ENCODE data around the gene CDH23. TPM values are rescaled to one million over a fixed set of nuclear protein-coding genes. Genes with fewer than 3 reads are reported as not detected.

Gene CDH23
- total and polyA plus RNA-seq, 4 experiments from 2014 or later = 1.8 to 5.4 (median 3.6) TPM

DNA sequence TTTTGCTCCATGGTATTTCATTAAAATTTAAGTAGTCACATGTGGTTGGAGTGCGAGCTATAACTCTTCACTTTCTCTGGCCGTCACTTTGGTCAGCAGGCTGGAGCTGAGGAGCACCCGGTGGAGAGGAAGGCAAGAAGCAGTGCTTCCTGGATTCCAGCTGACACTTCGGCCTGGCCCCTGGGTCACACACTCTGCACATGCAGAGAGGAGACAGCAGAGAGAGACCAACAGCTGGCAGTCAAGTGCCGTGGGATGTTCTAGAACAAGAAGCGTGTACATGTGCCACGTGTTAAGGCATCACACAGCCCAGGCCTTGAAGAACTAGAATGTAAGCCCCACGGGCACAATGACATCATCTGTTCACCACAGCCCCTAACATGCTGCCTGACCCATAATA, 424.2 kb downstream of the CDH23 start:
- Histone ChIP-seq H3K4me3 (ENCODE audit: low read length in 2 of 2) (no peak overlapping the region), H3K36me3 (ENCODE audit: insufficient read depth, low read length) (peaks cover 72% of the 10 kb centered on the region), H3K27ac (ENCODE audit: low read depth, low read length) (no peak overlapping the region), H3K27me3 (ENCODE audit: insufficient read depth, low read length) (no peaks in the 10 kb centered on the region), H3K4me1 (ENCODE audit: insufficient read depth, low read length) (no peaks in the 10 kb centered on the region), H3K9me3 (ENCODE audit: control insufficient read depth in 1 of 2, low read length in 2 of 2) (no peaks in the 10 kb centered on the region)
- no peak for DNase-seq
- ChIA-PET CTCF (ENCODE audit: partially characterized antibody) (no interaction called here), POLR2A (ENCODE audit: partially characterized antibody) (no interaction called here)
- Mint-ChIP-seq H3K4me1 (peaks cover 0 to 4% (median 0%) of the 10 kb centered on the region in 4 donors), H3K4me3 (no peak overlapping the region), H3K9me3 (peaks cover 0 to 2% (median 0%) of the 10 kb centered on the region in 8 donors), H3K27ac (peak overlapping the region in 1 of 7 donors; percentile 13), H3K27me3 (no peaks in the 10 kb centered on the region), H3K36me3 (peaks cover 59 to 93% of the 10 kb centered on the region in 2 donors)
- intact Hi-C loops (cut with micrococcal nuclease) = no loop called here

DNA sequence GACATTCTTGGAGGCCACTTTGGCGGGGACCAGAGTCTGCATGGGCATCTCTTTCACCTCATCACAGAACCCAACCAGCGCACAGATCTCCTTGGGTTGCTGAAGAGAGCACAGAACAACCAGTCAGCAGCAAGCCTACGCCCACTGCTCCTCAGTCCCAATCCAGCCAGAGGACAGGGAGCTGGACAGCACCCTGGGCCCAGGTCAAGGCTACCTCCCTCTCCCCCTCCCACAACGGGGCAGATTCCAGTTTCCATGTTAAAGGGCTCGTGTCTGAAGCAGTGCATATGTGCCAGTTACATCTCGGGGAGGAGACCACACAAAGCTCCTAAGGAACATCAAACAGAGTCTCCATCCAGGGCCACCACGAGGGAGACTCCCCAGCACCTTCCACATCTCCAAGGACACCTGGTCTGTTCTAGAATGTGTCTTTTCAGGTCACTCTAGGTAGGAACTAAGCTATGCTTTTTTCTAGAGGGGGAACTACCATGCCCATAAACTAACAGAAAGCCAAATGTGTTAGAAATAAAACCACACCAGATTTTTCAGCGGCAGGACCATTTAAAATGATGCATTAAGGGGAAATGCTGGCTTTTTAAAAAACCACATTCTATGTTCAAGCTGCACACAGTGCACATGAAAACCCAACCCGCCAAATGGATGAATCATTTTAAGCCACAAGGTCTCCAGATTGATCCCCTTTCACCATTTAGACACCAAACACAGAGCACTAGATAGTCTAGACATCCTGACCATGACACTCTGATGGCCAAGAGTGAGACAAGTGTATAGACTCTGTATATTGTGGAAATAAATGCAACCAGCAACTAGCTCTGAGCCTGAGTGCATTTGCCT, 425.4 kb downstream of the CDH23 start:
- Histone ChIP-seq H3K9me3 (ENCODE audit: control insufficient read depth in 1 of 2, low read length in 2 of 2) (no peaks in the 10 kb centered on the region), H3K27ac (ENCODE audit: low read depth, low read length) (no peak overlapping the region), H3K27me3 (ENCODE audit: insufficient read depth, low read length) (no peaks in the 10 kb centered on the region), H3K36me3 (ENCODE audit: insufficient read depth, low read length) (peaks cover 78% of the 10 kb centered on the region), H3K4me1 (ENCODE audit: insufficient read depth, low read length) (no peaks in the 10 kb centered on the region), H3K4me3 (ENCODE audit: low read length in 2 of 2) (no peak overlapping the region)
- peak overlapping the region in 5 of 7 donors; percentile 10 to 72 (median 41) for H3K27ac Mint-ChIP-seq
- peaks cover 57 to 91% of the 10 kb centered on the region in 2 donors for H3K36me3 Mint-ChIP-seq
- H3K9me3 Mint-ChIP-seq = no peaks in the 10 kb centered on the region
- no peak overlapping the region for H3K4me3 Mint-ChIP-seq
- ChIA-PET CTCF (ENCODE audit: partially characterized antibody) (interaction anchor here (1.3 kb wide), 1 partner anchor 10 kb away, joined by 4 read pairs; no protein-coding TSS in a partner anchor), POLR2A (ENCODE audit: partially characterized antibody) (no interaction called here)
- DNase-seq = no peak
- H3K27me3 Mint-ChIP-seq = no peaks in the 10 kb centered on the region
- intact Hi-C loops (cut with micrococcal nuclease) = no loop called here
- peaks cover 0 to 4% (median 0%) of the 10 kb centered on the region in 4 donors for H3K4me1 Mint-ChIP-seq

DNA sequence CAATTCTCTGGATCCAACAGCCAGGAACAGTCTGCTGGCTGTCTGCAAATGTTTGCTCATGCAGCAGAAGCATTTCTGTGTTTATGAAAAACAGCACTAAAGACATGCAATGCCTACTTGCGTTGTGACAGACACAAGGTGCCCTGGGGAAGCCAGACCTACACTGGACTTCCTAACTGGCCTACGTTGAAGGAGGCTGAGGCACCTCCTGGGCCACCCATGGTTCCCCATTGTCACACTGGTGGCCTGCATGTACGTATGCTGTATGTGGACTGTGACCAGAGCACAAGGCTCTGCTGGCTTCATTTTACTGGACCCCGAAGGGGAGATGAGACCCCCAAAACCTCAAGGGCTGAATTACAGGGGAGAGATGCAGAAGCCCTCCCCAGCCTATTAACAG, 426.6 kb downstream of the CDH23 start:
- H3K9me3 Mint-ChIP-seq = no peaks in the 10 kb centered on the region
- H3K36me3 Mint-ChIP-seq = peaks cover 52 to 89% of the 10 kb centered on the region in 2 donors
- ChIA-PET CTCF (ENCODE audit: partially characterized antibody) (interaction anchor here (1.3 kb wide), 1 partner anchor 73 kb away, joined by 3 read pairs; no protein-coding TSS in a partner anchor), POLR2A (ENCODE audit: partially characterized antibody) (no interaction called here)
- Histone ChIP-seq H3K4me1 (ENCODE audit: insufficient read depth, low read length) (no peaks in the 10 kb centered on the region), H3K27me3 (ENCODE audit: insufficient read depth, low read length) (no peaks in the 10 kb centered on the region), H3K27ac (ENCODE audit: low read depth, low read length) (no peak overlapping the region), H3K4me3 (ENCODE audit: low read length in 2 of 2) (no peak overlapping the region), H3K9me3 (ENCODE audit: control insufficient read depth in 1 of 2, low read length in 2 of 2) (no peaks in the 10 kb centered on the region), H3K36me3 (ENCODE audit: insufficient read depth, low read length) (peaks cover 85% of the 10 kb centered on the region)
- no peak overlapping the region for H3K4me3 Mint-ChIP-seq
- no peaks in the 10 kb centered on the region for H3K27me3 Mint-ChIP-seq
- H3K27ac Mint-ChIP-seq = peak overlapping the region in 2 of 7 donors; percentile 17 to 46
- peaks cover 0 to 4% (median 0%) of the 10 kb centered on the region in 4 donors for H3K4me1 Mint-ChIP-seq
- no peak for DNase-seq
- intact Hi-C loops (cut with micrococcal nuclease) = no loop called here

DNA sequence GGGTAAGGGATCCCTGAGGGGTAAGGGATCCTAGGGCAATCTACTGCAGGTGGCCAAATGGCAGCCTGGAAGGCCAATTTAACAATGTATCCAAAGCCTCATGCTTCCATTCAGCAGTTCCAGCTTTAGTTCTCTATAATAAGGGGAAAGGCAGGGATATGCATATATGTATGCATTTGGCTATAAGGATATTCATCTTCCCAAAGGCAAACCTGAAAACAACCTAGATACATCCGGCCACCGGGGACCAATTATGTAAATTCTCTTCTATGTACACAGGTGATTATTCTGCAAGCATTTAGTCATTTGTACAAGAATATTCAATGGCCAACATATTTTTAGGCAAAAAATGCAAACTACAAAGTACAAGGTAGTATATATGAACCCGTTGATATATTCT, 427.6 kb downstream of the CDH23 start:
- Histone ChIP-seq H3K27me3 (ENCODE audit: insufficient read depth, low read length) (no peaks in the 10 kb centered on the region), H3K4me1 (ENCODE audit: insufficient read depth, low read length) (no peaks in the 10 kb centered on the region), H3K27ac (ENCODE audit: low read depth, low read length) (no peak overlapping the region), H3K36me3 (ENCODE audit: insufficient read depth, low read length) (peaks cover 85% of the 10 kb centered on the region), H3K4me3 (ENCODE audit: low read length in 2 of 2) (no peak overlapping the region), H3K9me3 (ENCODE audit: control insufficient read depth in 1 of 2, low read length in 2 of 2) (no peaks in the 10 kb centered on the region)
- Mint-ChIP-seq H3K27ac (no peak overlapping the region), H3K36me3 (peaks cover 47 to 89% of the 10 kb centered on the region in 2 donors), H3K9me3 (no peaks in the 10 kb centered on the region), H3K27me3 (no peaks in the 10 kb centered on the region), H3K4me3 (no peak overlapping the region), H3K4me1 (peaks cover 0 to 4% (median 0%) of the 10 kb centered on the region in 4 donors)
- POLR2A ChIA-PET (ENCODE audit: partially characterized antibody) = no interaction called here
- DNase-seq = no peak
- intact Hi-C loops (cut with micrococcal nuclease) = no loop called here
- CTCF ChIA-PET (ENCODE audit: partially characterized antibody) = interaction anchor here (1.4 kb wide), 1 partner anchor 10 kb away, joined by 3 read pairs; no protein-coding TSS in a partner anchor

DNA sequence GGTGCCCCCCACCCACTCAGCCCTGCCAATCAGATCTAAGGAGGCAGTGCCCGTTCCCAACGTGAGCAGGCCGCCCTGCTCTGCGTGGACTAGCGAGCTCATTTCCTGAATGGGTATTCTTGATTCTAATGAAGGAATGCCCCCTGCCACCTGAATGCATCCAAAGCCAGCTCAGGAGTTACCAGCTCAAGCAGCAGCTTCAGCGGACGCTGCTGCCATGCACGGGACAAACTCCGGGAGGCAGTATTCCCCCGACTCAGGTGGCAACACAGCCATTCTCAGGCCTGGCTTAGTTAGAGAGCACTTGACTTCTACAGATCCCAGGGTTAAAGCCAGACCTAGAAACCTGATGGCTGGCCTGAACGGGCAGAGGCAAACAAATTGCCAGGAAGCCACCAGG, 428.5 kb downstream of the CDH23 start:
- Histone ChIP-seq H3K27ac (ENCODE audit: low read depth, low read length) (no peak overlapping the region), H3K36me3 (ENCODE audit: insufficient read depth, low read length) (peaks cover 79% of the 10 kb centered on the region), H3K27me3 (ENCODE audit: insufficient read depth, low read length) (no peaks in the 10 kb centered on the region), H3K4me3 (ENCODE audit: low read length in 2 of 2) (no peak overlapping the region), H3K4me1 (ENCODE audit: insufficient read depth, low read length) (no peaks in the 10 kb centered on the region), H3K9me3 (ENCODE audit: control insufficient read depth in 1 of 2, low read length in 2 of 2) (no peaks in the 10 kb centered on the region)
- Mint-ChIP-seq H3K36me3 (peaks cover 48 to 89% of the 10 kb centered on the region in 2 donors), H3K4me1 (peaks cover 0 to 4% (median 0%) of the 10 kb centered on the region in 4 donors), H3K27me3 (no peaks in the 10 kb centered on the region), H3K27ac (no peak overlapping the region), H3K9me3 (no peaks in the 10 kb centered on the region), H3K4me3 (no peak overlapping the region)
- DNase-seq = no peak
- intact Hi-C loops (cut with micrococcal nuclease) = no loop called here
- ChIA-PET POLR2A (ENCODE audit: partially characterized antibody) (interaction anchor here (0.6 kb wide), 1 partner anchor 396 kb away, joined by 3 read pairs; no protein-coding TSS in a partner anchor), CTCF (ENCODE audit: partially characterized antibody) (interaction anchor here (0.9 to 1.4 kb wide), 3 partner anchors 11 to 71 kb away, joined by 3 to 4 read pairs (median 3); no protein-coding TSS in a partner anchor)

DNA sequence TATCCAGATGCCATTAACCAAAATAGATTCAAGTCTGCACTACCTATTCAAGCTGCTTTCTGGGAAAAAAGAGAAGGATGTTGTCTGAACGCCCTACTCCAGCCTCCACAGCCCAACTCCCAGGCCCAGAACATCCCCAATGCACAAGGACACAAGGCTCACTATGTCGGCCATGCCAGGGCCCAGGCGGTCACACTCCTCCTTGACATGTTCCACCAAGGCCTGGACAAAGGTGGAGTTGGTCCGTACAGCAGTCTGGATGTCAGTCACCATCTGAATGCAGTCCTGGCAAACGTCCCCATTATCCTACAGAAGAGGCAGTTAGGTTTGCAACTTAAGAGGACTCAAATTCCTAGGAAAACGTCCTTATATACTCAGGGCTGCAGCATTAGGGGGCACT, 431.1 kb downstream of the CDH23 start:
- Mint-ChIP-seq H3K27me3 (no peaks in the 10 kb centered on the region), H3K9me3 (no peaks in the 10 kb centered on the region), H3K27ac (peak overlapping the region in 1 of 7 donors; percentile 48), H3K36me3 (peaks cover 48 to 83% of the 10 kb centered on the region in 2 donors), H3K4me1 (peaks cover 0 to 5% (median 0%) of the 10 kb centered on the region in 4 donors), H3K4me3 (no peak overlapping the region)
- ChIA-PET POLR2A (ENCODE audit: partially characterized antibody) (no interaction called here), CTCF (ENCODE audit: partially characterized antibody) (no interaction called here)
- Histone ChIP-seq H3K9me3 (ENCODE audit: control insufficient read depth in 1 of 2, low read length in 2 of 2) (no peaks in the 10 kb centered on the region), H3K27ac (ENCODE audit: low read depth, low read length) (no peak overlapping the region), H3K27me3 (ENCODE audit: insufficient read depth, low read length) (no peaks in the 10 kb centered on the region), H3K36me3 (ENCODE audit: insufficient read depth, low read length) (peaks cover 79% of the 10 kb centered on the region), H3K4me1 (ENCODE audit: insufficient read depth, low read length) (no peaks in the 10 kb centered on the region), H3K4me3 (ENCODE audit: low read length in 2 of 2) (no peak overlapping the region)
- no peak for DNase-seq
- intact Hi-C loops (cut with micrococcal nuclease) = no loop called here

DNA sequence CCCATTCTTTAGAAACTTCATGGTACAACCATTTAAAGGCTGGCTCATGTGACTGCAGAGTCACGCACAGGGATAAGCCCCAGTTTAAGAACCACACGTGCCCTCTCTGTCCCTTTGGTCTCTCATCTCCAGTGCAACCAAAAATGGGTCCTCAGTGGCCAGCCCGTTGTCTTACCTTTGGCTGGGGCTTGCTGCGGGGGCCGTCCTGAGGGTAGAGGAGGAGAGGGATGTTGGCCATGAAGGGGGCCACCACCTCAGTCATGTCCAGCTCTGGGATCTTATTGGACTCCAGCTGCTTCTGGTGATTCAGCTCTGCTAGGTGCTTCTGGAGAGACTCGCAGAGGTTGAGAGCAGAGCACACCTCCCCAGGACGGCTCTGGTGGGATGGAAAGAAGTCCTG, 432.0 kb downstream of the CDH23 start:
- H3K36me3 ChIP-seq (ENCODE audit: insufficient read depth, low read length) = peaks cover 73% of the 10 kb centered on the region
- no peak for DNase-seq
- Mint-ChIP-seq H3K27ac (no peak overlapping the region), H3K4me3 (no peak overlapping the region), H3K4me1 (peaks cover 2 to 9% (median 3%) of the 10 kb centered on the region in 4 donors), H3K36me3 (peaks cover 47 to 82% of the 10 kb centered on the region in 2 donors), H3K27me3 (no peaks in the 10 kb centered on the region), H3K9me3 (no peaks in the 10 kb centered on the region)
- CTCF ChIA-PET (ENCODE audit: partially characterized antibody) = no interaction called here
- no peaks in the 10 kb centered on the region for H3K4me1 ChIP-seq (ENCODE audit: insufficient read depth, low read length)
- H3K27me3 ChIP-seq (ENCODE audit: insufficient read depth, low read length) = no peaks in the 10 kb centered on the region
- no peak overlapping the region for H3K4me3 ChIP-seq (ENCODE audit: low read length in 2 of 2)
- H3K9me3 ChIP-seq (ENCODE audit: control insufficient read depth in 1 of 2, low read length in 2 of 2) = no peaks in the 10 kb centered on the region
- POLR2A ChIA-PET (ENCODE audit: partially characterized antibody) = no interaction called here
- no peak overlapping the region for H3K27ac ChIP-seq (ENCODE audit: low read depth, low read length)
- intact Hi-C loops (cut with micrococcal nuclease) = no loop called here

Measured in CD4-positive, alpha-beta memory T cell (primary cell).